Gastrocnemius medialis (tissue), 4 donors: ENCODE measurements around the gene DBNDD2. TPM values are rescaled to one million over a fixed set of nuclear protein-coding genes. Genes with fewer than 3 reads are reported as not detected.
A peak's percentile ranks its signal among the peaks of the same experiment; 100 is the strongest.

Experiments used
- ATAC-seq, 2 donors: fragments of 150-250 bp; one replicate each; pipeline ENCODE4 v1.9.1; 2016
- DNase-seq, 2 donors: peaks; one replicate each; pipeline ENCODE4 v3.0.0-alpha.2; 2019
- H3K27ac ChIP-seq, 4 donors: fragments of 200-600 bp; sonication (generic); 1 replicate in 1 of 4; 2 replicates in 3 of 4; pipeline ENCODE4 v1.5.1; 2016 to 2018; ENCODE audit warnings: mild to moderate bottlenecking in 2 of 4, moderate library complexity in 1 of 4
- H3K27me3 ChIP-seq, 3 donors: fragments of 200-600 bp; sonication (generic) in 2 of 3; 1 replicate in 1 of 3; 2 replicates in 2 of 3; pipeline versions ENCODE4 v1.5.1 to v1.6.0; 2016 to 2019; ENCODE audit warnings: mild to moderate bottlenecking in 1 of 3, moderate library complexity in 1 of 3
- H3K36me3 ChIP-seq, 2 donors: fragments of 200-600 bp; sonication (generic) in 1 of 2; one replicate each; pipeline ENCODE4 v1.5.1; 2017 to 2018
- H3K4me1 ChIP-seq, 2 donors: fragments of 200-600 bp; sonication (generic) in 1 of 2; one replicate each; pipeline ENCODE4 v1.5.1; 2016 to 2017; ENCODE audit warnings: mild to moderate bottlenecking in 2 of 2
- H3K4me3 ChIP-seq, 4 donors: fragments of 200-600 bp; sonication (generic) in 3 of 4; 1 replicate in 1 of 4; 2 replicates in 3 of 4; pipeline ENCODE4 v1.5.1; 2016 to 2019; ENCODE audit warnings: mild to moderate bottlenecking in 2 of 4
- H3K9me3 ChIP-seq, 3 donors: fragments of 200-600 bp; sonication (generic) in 2 of 3; 1 replicate in 1 of 3; 2 replicates in 2 of 3; pipeline ENCODE4 v1.5.1; 2016 to 2019
- CTCF ChIP-seq, 5 experiments: fragments of 450-650 bp in 3 of 5; fragments of 200-600 bp in 2 of 5; sonication (generic) in 2 of 5; IDR thresholded peaks in 4 of 5; conservative IDR thresholded peaks in 1 of 5; 1 replicate in 4 of 5; 2 replicates in 1 of 5; pipeline ENCODE4 v1.5.1; 2016 to 2019; ENCODE audit warnings: antibody characterized with exemption in 5 of 5, mild to moderate bottlenecking in 3 of 5, moderate library complexity in 3 of 5
- POLR2A ChIP-seq, 2 donors: fragments of 450-650 bp; IDR thresholded peaks; one replicate each; pipeline ENCODE4 v1.6.1; 2017; ENCODE audit warnings: antibody characterized with exemption in 2 of 2, mild to moderate bottlenecking in 2 of 2, moderate library complexity in 2 of 2
- in situ Hi-C, 4 donors: fragments of 200-750 bp; cut with MboI; loops; one replicate each; pipeline versions ENCODE4 v1.15.0 to v1.8.0; 2017; ENCODE audit warnings: low sequenced_read_pairs in 4 of 4
- intact Hi-C: fragments of 100-400 bp; cut with DNase I; formaldehyde crosslinking; loops from one replicate; pipeline ENCODE4 v1.15.1; 2023; ENCODE audit warnings: low total_unique reads
- total RNA-seq, 4 donors: library from RNA; depleted of rRNA; stranded (reverse); fragments of >200 nt; gene quantifications; one replicate each; pipeline versions ENCODE4 v1.1.0 to v1.2.3, GENCODE V29; 2016

The DBNDD2 gene
- total RNA-seq, 4 donors from 2014 or later: 99.5 to 155 (median 121) TPM

- peak within 1 kb of the TSS; percentile 94 to 99 (median 96) for H3K27ac ChIP-seq
- peaks cover 0 to 27% of the 10 kb centered on the region in 2 donors for H3K36me3 ChIP-seq
- no peaks in the 10 kb centered on the region for H3K27me3 ChIP-seq
- intact Hi-C loops: loop anchor here (1.0 to 5.0 kb wide), 4 partner anchors 40 to 429 kb away; partner anchors contain the start of genes DNTTIP1 and WFDC3
- peak within 1 kb of the TSS; percentile 66 to 86 (median 75) for H3K4me3 ChIP-seq
- ATAC-seq (peak; percentile 63 to 76), DNase-seq (peak; percentile 98)
- in situ Hi-C loops: loop anchor here in 1 of 4 donors (5.0 to 25.0 kb wide), 2 partner anchors 74 to 1151 kb away; partner anchors contain the start of gene OSER1
- TF ChIP-seq POLR2A (IDR thresholded peaks at IDR 0.05): peak; percentile 90 to 97
- peak; percentile 89 to 95 (median 95) for TF ChIP-seq CTCF (IDR thresholded peaks at IDR 0.05 in 4 of 5, conservative IDR thresholded peaks at IDR 0.05 in 1 of 5)
- no peaks in the 10 kb centered on the region for H3K9me3 ChIP-seq
- H3K4me1 ChIP-seq: peaks cover 26 to 27% of the 10 kb centered on the region in 2 donors
Measured at GRCh38 chr20:45362804-45363610, 45.1 kb upstream of the DBNDD2 start, which contains the start of gene SYS1. Gene SYS1, plus strand, starts transcription at chr20:45363156. Its CDS starts 376 bp downstream, at chr20:45363532.

- Histone ChIP-seq H3K4me3 (peak overlapping the region; percentile 66 to 86 (median 75)), H3K9me3 (no peaks in the 10 kb centered on the region), H3K36me3 (peaks cover 0 to 34% of the 10 kb centered on the region in 2 donors), H3K27me3 (no peaks in the 10 kb centered on the region), H3K4me1 (peaks cover 22% of the 10 kb centered on the region in 2 donors), H3K27ac (peak overlapping the region; percentile 94 to 99 (median 96))
- in situ Hi-C loops (loop anchor here in 1 of 4 donors (5.0 to 25.0 kb wide), 2 partner anchors 73 to 1152 kb away; partner anchors contain the start of gene OSER1), intact Hi-C loops (loop anchor here (1.0 to 5.0 kb wide), 4 partner anchors 41 to 428 kb away; partner anchors contain the start of genes DNTTIP1 and WFDC3)
- DNase-seq (no peak), ATAC-seq (no peak)
- TF ChIP-seq POLR2A (IDR thresholded peaks at IDR 0.05) (no peak), CTCF (IDR thresholded peaks at IDR 0.05 in 4 of 5, conservative IDR thresholded peaks at IDR 0.05 in 1 of 5) (no peak)
Measured at GRCh38 chr20:45363611-45364492, 44.2 kb upstream of the DBNDD2 start.

GRCh38 chr20:45365444-45365970 is 42.6 kb upstream of the DBNDD2 start:
- Histone ChIP-seq H3K4me1 (peaks cover 8% of the 10 kb centered on the region in 2 donors), H3K27me3 (no peaks in the 10 kb centered on the region), H3K4me3 (no peak overlapping the region), H3K36me3 (peaks cover 0 to 34% of the 10 kb centered on the region in 2 donors), H3K27ac (peak overlapping the region in 1 of 4 donors; percentile 2), H3K9me3 (no peaks in the 10 kb centered on the region)
- in situ Hi-C loops (loop anchor here in 1 of 4 donors (25.0 kb wide), 1 partner anchor 1153 kb away; the partner anchor contains the start of gene OSER1), intact Hi-C loops (no loop called here)
- no peak for DNase-seq
- ATAC-seq: no peak
- TF ChIP-seq POLR2A (IDR thresholded peaks at IDR 0.05) (no peak), CTCF (IDR thresholded peaks at IDR 0.05 in 4 of 5, conservative IDR thresholded peaks at IDR 0.05 in 1 of 5) (no peak)

- ATAC-seq (no peak), DNase-seq (no peak)
- Histone ChIP-seq H3K4me1 (peaks cover 8% of the 10 kb centered on the region in 2 donors), H3K4me3 (no peak overlapping the region), H3K9me3 (no peaks in the 10 kb centered on the region), H3K36me3 (peaks cover 0 to 34% of the 10 kb centered on the region in 2 donors), H3K27ac (no peak overlapping the region), H3K27me3 (no peaks in the 10 kb centered on the region)
- in situ Hi-C loops (loop anchor here in 1 of 4 donors (25.0 kb wide), 1 partner anchor 1154 kb away; the partner anchor contains the start of gene OSER1), intact Hi-C loops (no loop called here)
- TF ChIP-seq POLR2A (IDR thresholded peaks at IDR 0.05) (no peak), CTCF (IDR thresholded peaks at IDR 0.05 in 4 of 5, conservative IDR thresholded peaks at IDR 0.05 in 1 of 5) (no peak)
Measured at GRCh38 chr20:45366192-45366591, 41.9 kb upstream of the DBNDD2 start.
